NCI-H2196 treated with DMSO at 0.1 percent for 48 hours (cell line): ENCODE data around the gene S100A4.
A peak's percentile ranks its signal among the peaks of the same experiment; 100 is the strongest.
"Not testable (repeated sequence)": the region's sequence is repeated elsewhere in the genome, so short reads cannot be mapped to it uniquely, and the experiment has no call there.

ENCODE experiments used
- DNase-seq: peaks from one replicate; lab custom pipeline; 2025; ENCODE audit not compliant: unreplicated experiment; lab: John Stamatoyannopoulos, UW

S100A4 gene

GRCh38 chr1:153567621-153568366, 22.2 kb upstream of the S100A4 start:
- DNase-seq: no peak

- peak; percentile 94 for DNase-seq
These were observed 21.1 kb upstream of the S100A4 start for GRCh38 chr1:153566414-153567371.

GRCh38 chr1:153565529-153566374, 20.1 kb upstream of the S100A4 start, which contains the start of gene S100A2:
TSS of gene S100A2 (minus strand) at chr1:153565844. CDS start at chr1:153563877, 1,967 bp downstream.
- no peak for DNase-seq

GRCh38 chr1:153563991-153564390, 18.4 kb upstream of the S100A4 start:
- no peak for DNase-seq

GRCh38 chr1:153563483-153563901, 17.9 kb upstream of the S100A4 start:
- no peak for DNase-seq

GRCh38 chr1:153562021-153562420, 16.4 kb upstream of the S100A4 start:
- not testable (repeated sequence) for DNase-seq

GRCh38 chr1:153561466-153561985, 15.9 kb upstream of the S100A4 start:
- no peak for DNase-seq

- no peak for DNase-seq
These were observed 15.3 kb upstream of the S100A4 start for GRCh38 chr1:153560771-153561465.

GRCh38 chr1:153560241-153560640, 14.6 kb upstream of the S100A4 start:
- no peak for DNase-seq

GRCh38 chr1:153557877-153558276, 12.3 kb upstream of the S100A4 start:
- DNase-seq: no peak

GRCh38 chr1:153556348-153556747, 10.7 kb upstream of the S100A4 start:
- DNase-seq: no peak

- no peak for DNase-seq
These were observed 8.4 kb upstream of the S100A4 start for GRCh38 chr1:153553830-153554541.

- DNase-seq: no peak
These were observed 7.5 kb upstream of the S100A4 start for GRCh38 chr1:153553096-153553495.

- no peak for DNase-seq
These were observed 6.7 kb upstream of the S100A4 start for GRCh38 chr1:153552335-153552734.

GRCh38 chr1:153550827-153551500, 5.4 kb upstream of the S100A4 start:
- DNase-seq: no peak

GRCh38 chr1:153550398-153550758, 4.8 kb upstream of the S100A4 start:
- no peak for DNase-seq

- DNase-seq: no peak
These were observed 4.3 kb upstream of the S100A4 start for GRCh38 chr1:153549741-153550397.
